Endothelial cell of umbilical vein (primary cell): ENCODE data around the gene ELOVL5. TPM values are rescaled to one million over a fixed set of nuclear protein-coding genes. Genes with fewer than 3 reads are reported as not detected.

Experiments
- BruUV-seq: library from RNA; stranded (reverse); fragments of 400-500 nt; replicated peaks from 2 replicates; lab custom pipeline; 2021; lab: Mats Ljungman, UMichigan
- CTCF ChIA-PET: fragments of 300-600, 350-600 bp; sonication (Branson Sonifier 250); formaldehyde crosslinking; loops from one replicate; lab custom pipeline; 2021; ENCODE audit warnings: antibody characterized with exemption, inconsistent platforms; lab: Charles Lee
- POLR2A ChIA-PET: fragments of 300-600, 350-600 bp; sonication (Branson Sonifier 250); formaldehyde crosslinking; loops from one replicate; lab custom pipeline; 2021; ENCODE audit warnings: antibody characterized with exemption, inconsistent platforms; lab: Charles Lee
- DNase-seq: peaks from one replicate; pipeline ENCODE4 v3.0.0-alpha.2; 2011; ENCODE audit warnings: low read depth, low spot score
- FAIRE-seq: peaks from 2 replicates; lab custom pipeline; 2011; peaks lifted over from hg19 to GRCh38; lab: Jason Lieb, UNC
- H2AFZ ChIP-seq: 2 replicates; pipeline ENCODE4 v1.6.0; 2012; ENCODE audit warnings: low read depth, low read length, control low read depth, inconsistent platforms
- H3K27ac ChIP-seq: 2 replicates; pipeline ENCODE4 v1.5.1; 2011; ENCODE audit warnings: low read depth, mild to moderate bottlenecking, control low read depth, low read length, moderate library complexity; ENCODE audit not compliant: insufficient read depth
- H3K27me3 ChIP-seq, 2 experiments: 2 replicates each; pipeline versions ENCODE4 v1.6.0 to v1.6.1; 2011; ENCODE audit warnings: low read length in 2 of 2, mixed read lengths in 1 of 2; ENCODE audit not compliant: control insufficient read depth in 2 of 2, insufficient read depth in 2 of 2
- H3K36me3 ChIP-seq, 2 experiments: 2 replicates in 1 of 2; 3 replicates in 1 of 2; pipeline ENCODE4 v1.5.1; 2011; ENCODE audit warnings: low read length in 2 of 2, mild to moderate bottlenecking in 1 of 2, moderate library complexity in 1 of 2; ENCODE audit not compliant: control insufficient read depth in 2 of 2, insufficient read depth in 2 of 2; ENCODE audit errors: extremely low read depth in 1 of 2
- H3K4me1 ChIP-seq: 3 replicates; pipeline ENCODE4 v1.5.1; 2011; ENCODE audit warnings: mild to moderate bottlenecking, low read length; ENCODE audit not compliant: control insufficient read depth, insufficient read depth; ENCODE audit errors: extremely low read depth
- H3K4me2 ChIP-seq: 2 replicates; pipeline ENCODE4 v1.6.1; 2011; ENCODE audit warnings: low read length, control low read depth, mixed read lengths; ENCODE audit not compliant: insufficient read depth
- H3K4me3 ChIP-seq, 3 experiments: fragments of 200-600 bp in 1 of 3; sonication (generic), shearing (Covaris generic) in 1 of 3; replicated peaks in 1 of 3; 2 replicates each; pipeline ENCODE4 v1.5.1; 2011 to 2016; ENCODE audit warnings: control low read depth in 3 of 3, low read length in 3 of 3, mild to moderate bottlenecking in 2 of 3, inconsistent platforms in 1 of 3, low read depth in 1 of 3, moderate library complexity in 1 of 3; ENCODE audit not compliant: insufficient read depth in 1 of 3
- H3K79me2 ChIP-seq: 2 replicates; pipeline ENCODE4 v1.6.0; 2012; ENCODE audit warnings: low read length, inconsistent platforms; ENCODE audit not compliant: control insufficient read depth, insufficient read depth
- H3K9ac ChIP-seq: replicated peaks from 2 replicates; pipeline ENCODE3; 2011; ENCODE audit warnings: low read length, control low read depth; ENCODE audit not compliant: insufficient read depth; ENCODE audit errors: extremely low read depth
- H3K9me1 ChIP-seq: replicated peaks from 3 replicates; pipeline ENCODE4 v1.6.0; 2011; ENCODE audit warnings: mild to moderate bottlenecking, low read length; ENCODE audit not compliant: control insufficient read depth, insufficient read depth; ENCODE audit errors: extremely low read depth
- H3K9me3 ChIP-seq: replicated peaks from 2 replicates; pipeline ENCODE4 v1.5.1; 2012; ENCODE audit warnings: low read length, inconsistent platforms; ENCODE audit not compliant: control insufficient read depth, insufficient read depth
- H4K20me1 ChIP-seq: replicated peaks from 2 replicates; pipeline ENCODE3; 2011; ENCODE audit warnings: mild to moderate bottlenecking, low read length; ENCODE audit not compliant: control insufficient read depth, insufficient read depth; ENCODE audit errors: extremely low read depth
- EZH2 ChIP-seq: IDR thresholded peaks from 2 replicates; pipeline ENCODE4 v1.6.1; 2012; ENCODE audit warnings: borderline replicate concordance, low read depth, mild to moderate bottlenecking, moderate library complexity, low read length, inconsistent platforms; ENCODE audit not compliant: severe bottlenecking
- FOS ChIP-seq: IDR thresholded peaks from 2 replicates; pipeline ENCODE4 v1.6.1; 2011; ENCODE audit warnings: mild to moderate bottlenecking, low read length, moderate library complexity, borderline replicate concordance; ENCODE audit not compliant: insufficient read depth
- GATA2 ChIP-seq: IDR thresholded peaks from 2 replicates; pipeline ENCODE4 v1.7.0; 2011; ENCODE audit warnings: low read depth, mild to moderate bottlenecking, moderate library complexity, mixed read lengths, low read length; ENCODE audit not compliant: insufficient read length, insufficient read depth
- JUN ChIP-seq: IDR thresholded peaks from 2 replicates; pipeline ENCODE4 v1.6.1; 2011; ENCODE audit warnings: borderline replicate concordance, low read depth; ENCODE audit not compliant: insufficient read length, insufficient read depth
- MYC ChIP-seq: IDR thresholded peaks from one replicate; pipeline ENCODE4 v1.6.1; 2011; ENCODE audit warnings: mild to moderate bottlenecking, low read depth, low read length
- POLR2A ChIP-seq: IDR thresholded peaks from 2 replicates; pipeline ENCODE4 v1.6.1; 2012; ENCODE audit warnings: low read depth, mild to moderate bottlenecking, control low read depth, low read length
- POLR2AphosphoS5 ChIP-seq: IDR thresholded peaks from 2 replicates; pipeline ENCODE4 v1.6.1; 2012; ENCODE audit warnings: low read depth, mild to moderate bottlenecking, control low read depth, low read length, moderate library complexity; ENCODE audit not compliant: insufficient read depth
- dilution Hi-C: fragments of 300-500 bp; cut with MboI; formaldehyde crosslinking; loops from one replicate; pipeline ENCODE4 v1.15.0; 2019; ENCODE audit warnings: low sequenced_read_pairs; ENCODE audit not compliant: extremely low pct_ligation_motif_present
- intact Hi-C: fragments of 100-400 bp; cut with micrococcal nuclease; formaldehyde crosslinking; loops from one replicate; pipeline ENCODE4 v1.10.0; 2022
- polyA plus RNA-seq, 4 experiments: library from polyadenylated mRNA; depleted of rRNA in 3 of 4; stranded (reverse) in 3 of 4; unstranded in 1 of 4; fragments of >200 nt; gene quantifications; 2 replicates each; pipeline versions ENCODE4 v1.2.1 to v1.2.3, GENCODE V29; 2011 to 2012; ENCODE audit warnings: missing spikeins in 1 of 4
- total RNA-seq: library from RNA; stranded (reverse); gene quantifications from 2 replicates; pipeline ENCODE4 v1.2.3, GENCODE V29; 2021
- TF ChIP-seq, protein P1 (sequence below), 2 donors: IDR thresholded peaks; 1 replicate in 1 of 2; 2 replicates in 1 of 2; pipeline ENCODE4 v1.5.1; 2011; ENCODE audit warnings: low read length in 2 of 2, mild to moderate bottlenecking in 2 of 2, moderate library complexity in 2 of 2, control low read depth in 1 of 2, inconsistent platforms in 1 of 2, low read depth in 1 of 2; ENCODE audit not compliant: insufficient read depth in 1 of 2; ENCODE audit errors: extremely low read depth in 1 of 2
- TF ChIP-seq, protein P2 (sequence below): IDR thresholded peaks from 2 replicates; pipeline ENCODE4 v1.6.1; 2011; ENCODE audit not compliant: insufficient read depth, insufficient read length

The ELOVL5 gene
- total and polyA plus RNA-seq, 2 donors (not counting 3 experiments of a cell fraction or from before 2014, with no cell fraction given), result 85.9 to 140 TPM

DNA sequence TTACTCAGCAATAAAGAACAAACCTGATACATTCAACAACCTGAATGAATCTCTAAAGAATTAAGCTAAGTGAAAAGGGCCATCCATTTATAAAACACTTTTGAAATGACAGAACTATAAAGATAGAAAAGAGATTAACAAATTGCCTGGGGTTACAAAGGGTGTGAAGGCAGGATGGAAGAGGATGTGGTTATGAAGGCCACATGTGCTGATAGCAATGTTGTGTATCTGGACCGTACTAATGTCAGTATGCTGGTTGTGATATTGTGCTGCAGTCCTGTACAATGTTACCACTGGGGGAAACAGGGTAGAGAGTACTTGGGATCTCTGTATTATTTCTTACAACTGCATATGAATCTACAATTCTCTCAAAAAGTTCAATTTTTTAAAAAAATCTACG lies 36.4 kb downstream of the ELOVL5 start:
- Histone ChIP-seq H2AFZ (no peak overlapping the region), H3K4me1 (peaks cover 47% of the 10 kb centered on the region), H3K9ac (no peak overlapping the region), H3K4me2 (no peak overlapping the region), H3K36me3 (no peaks in the 10 kb centered on the region), H3K9me1 (no peaks in the 10 kb centered on the region), H4K20me1 (peaks cover 3% of the 10 kb centered on the region), H3K27ac (no peak overlapping the region), H3K4me3 (no peak overlapping the region), H3K9me3 (no peaks in the 10 kb centered on the region), H3K27me3 (no peaks in the 10 kb centered on the region), H3K79me2 (peaks cover 99% of the 10 kb centered on the region)
- DNase-seq (no peak), FAIRE-seq (no peak)
- intact Hi-C loops (no loop called here), dilution Hi-C loops (no loop called here)
- no TSS peak for BruUV-seq
- TF ChIP-seq JUN, result no peak
- no peak for TF ChIP-seq MYC
- no peak for TF ChIP-seq POLR2A
- no peak for TF ChIP-seq GATA2
- TF ChIP-seq, protein P1, sequence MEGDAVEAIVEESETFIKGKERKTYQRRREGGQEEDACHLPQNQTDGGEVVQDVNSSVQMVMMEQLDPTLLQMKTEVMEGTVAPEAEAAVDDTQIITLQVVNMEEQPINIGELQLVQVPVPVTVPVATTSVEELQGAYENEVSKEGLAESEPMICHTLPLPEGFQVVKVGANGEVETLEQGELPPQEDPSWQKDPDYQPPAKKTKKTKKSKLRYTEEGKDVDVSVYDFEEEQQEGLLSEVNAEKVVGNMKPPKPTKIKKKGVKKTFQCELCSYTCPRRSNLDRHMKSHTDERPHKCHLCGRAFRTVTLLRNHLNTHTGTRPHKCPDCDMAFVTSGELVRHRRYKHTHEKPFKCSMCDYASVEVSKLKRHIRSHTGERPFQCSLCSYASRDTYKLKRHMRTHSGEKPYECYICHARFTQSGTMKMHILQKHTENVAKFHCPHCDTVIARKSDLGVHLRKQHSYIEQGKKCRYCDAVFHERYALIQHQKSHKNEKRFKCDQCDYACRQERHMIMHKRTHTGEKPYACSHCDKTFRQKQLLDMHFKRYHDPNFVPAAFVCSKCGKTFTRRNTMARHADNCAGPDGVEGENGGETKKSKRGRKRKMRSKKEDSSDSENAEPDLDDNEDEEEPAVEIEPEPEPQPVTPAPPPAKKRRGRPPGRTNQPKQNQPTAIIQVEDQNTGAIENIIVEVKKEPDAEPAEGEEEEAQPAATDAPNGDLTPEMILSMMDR (IDR thresholded peaks at IDR 0.05; ENCODE audit: extremely low read depth in 1 of 2, insufficient read depth in 1 of 2, low read depth in 1 of 2, low read length in 2 of 2), result no peak
- TF ChIP-seq, protein P2, sequence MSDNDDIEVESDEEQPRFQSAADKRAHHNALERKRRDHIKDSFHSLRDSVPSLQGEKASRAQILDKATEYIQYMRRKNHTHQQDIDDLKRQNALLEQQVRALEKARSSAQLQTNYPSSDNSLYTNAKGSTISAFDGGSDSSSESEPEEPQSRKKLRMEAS, result no peak
- no peak for TF ChIP-seq FOS
- no peak for TF ChIP-seq EZH2
- TF ChIP-seq POLR2AphosphoS5, result no peak
- CTCF ChIA-PET, result interaction anchor here (0.8 kb wide), 1 partner anchor 9 kb away, joined by 3 read pairs; no protein-coding TSS in a partner anchor
- POLR2A ChIA-PET, result no interaction called here
